GM19463 (cell line): ENCODE measurements around the gene ZNF593OS.

ENCODE experiments used
- ATAC-seq: cut with Tn5 transposase; IDR thresholded peaks from one replicate; pipeline ENCODE4 v1.9.1; 2021; ENCODE audit warnings: mild to moderate bottlenecking, moderate library complexity; ENCODE audit not compliant: unreplicated experiment

The ZNF593OS gene

DNA sequence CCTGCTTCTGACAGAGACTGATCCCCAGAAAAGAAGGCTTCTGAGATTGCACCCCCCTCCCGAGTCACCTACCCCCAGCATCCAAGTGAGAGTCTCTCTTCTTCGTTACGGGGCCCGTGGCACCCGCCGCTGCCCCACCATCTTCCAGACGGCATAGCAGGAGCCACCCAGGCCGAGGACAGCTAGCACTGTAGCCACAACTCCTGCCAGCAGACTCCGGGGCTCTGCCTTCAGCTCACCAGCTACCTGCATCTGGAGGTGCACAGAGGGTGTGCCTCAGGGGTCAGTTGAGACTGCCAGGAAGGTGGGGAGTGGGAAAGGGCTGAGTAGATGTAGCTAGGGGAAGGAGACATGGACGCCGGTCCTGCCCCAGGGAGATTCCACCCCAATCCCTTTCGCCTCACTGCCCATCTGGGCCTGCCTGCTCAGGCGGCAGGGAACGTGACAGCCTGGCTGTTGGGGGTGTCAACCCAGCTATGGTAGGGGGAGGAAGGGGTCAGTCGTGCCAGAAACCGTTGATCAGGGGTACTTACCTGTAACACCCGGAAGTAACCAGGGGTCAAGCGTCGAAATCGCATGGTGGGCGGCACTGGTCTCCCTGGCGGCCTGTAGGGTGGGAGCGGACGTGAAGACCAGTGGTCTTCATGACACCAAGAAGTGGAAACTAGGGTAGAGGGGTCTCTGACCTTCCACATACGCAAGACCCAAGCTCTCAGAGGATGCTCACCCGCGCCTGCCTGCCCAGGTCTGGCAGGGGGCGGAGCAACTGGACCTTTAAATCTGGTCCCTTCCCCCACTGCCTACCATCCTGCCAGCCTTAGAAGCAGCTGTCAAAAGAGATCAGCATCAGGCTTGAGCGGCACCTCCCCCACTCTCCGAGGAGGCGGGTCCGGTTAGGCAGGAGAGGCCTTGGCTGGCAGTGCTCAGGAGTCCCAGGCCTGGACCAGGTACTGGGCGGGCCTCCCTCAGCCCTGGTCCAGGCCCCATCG is at the start of gene ZNF593OS:
TSS of gene ZNF593OS (minus strand) at position 749 of the 989 bp plus-strand sequence. CDS start at position 578, 171 bp downstream.
- no peak for ATAC-seq

GRCh38 chr1:26221094-26221493 is 49.5 kb upstream of the ZNF593OS start:
- no peak for ATAC-seq

GRCh38 chr1:26220199-26220912 is 48.7 kb upstream of the ZNF593OS start:
- ATAC-seq, result no peak

DNA sequence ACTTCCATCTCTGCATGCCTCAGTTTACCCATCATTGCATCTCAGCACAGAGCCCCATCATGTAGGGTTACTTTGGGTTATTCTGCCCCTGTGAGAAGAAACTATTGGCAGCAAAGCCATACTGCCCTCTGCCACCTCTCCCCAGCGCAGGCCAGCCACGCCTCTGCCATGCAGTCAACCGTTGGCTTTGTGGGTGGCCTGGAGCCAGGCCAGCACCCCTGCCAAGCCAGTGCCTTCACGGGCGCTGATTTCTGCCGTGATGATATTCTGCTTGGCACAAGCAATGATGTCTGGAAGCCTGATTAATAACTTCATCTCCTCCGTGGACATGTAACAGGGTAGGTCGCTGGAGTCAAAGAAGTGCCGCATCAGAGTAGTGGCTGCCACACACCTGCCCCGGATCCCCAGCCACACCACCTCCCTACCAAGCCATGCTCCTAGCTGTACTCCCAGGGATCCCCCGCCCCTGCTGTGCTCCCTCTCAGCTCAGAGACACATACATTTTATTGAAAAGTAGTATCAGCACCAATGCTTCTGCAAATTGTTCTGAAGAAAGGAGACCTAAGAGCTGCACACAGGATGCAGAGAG is 47.4 kb upstream of the ZNF593OS start:
- no peak for ATAC-seq

GRCh38 chr1:26215246-26215645 is 43.6 kb upstream of the ZNF593OS start:
- ATAC-seq, result no peak

DNA sequence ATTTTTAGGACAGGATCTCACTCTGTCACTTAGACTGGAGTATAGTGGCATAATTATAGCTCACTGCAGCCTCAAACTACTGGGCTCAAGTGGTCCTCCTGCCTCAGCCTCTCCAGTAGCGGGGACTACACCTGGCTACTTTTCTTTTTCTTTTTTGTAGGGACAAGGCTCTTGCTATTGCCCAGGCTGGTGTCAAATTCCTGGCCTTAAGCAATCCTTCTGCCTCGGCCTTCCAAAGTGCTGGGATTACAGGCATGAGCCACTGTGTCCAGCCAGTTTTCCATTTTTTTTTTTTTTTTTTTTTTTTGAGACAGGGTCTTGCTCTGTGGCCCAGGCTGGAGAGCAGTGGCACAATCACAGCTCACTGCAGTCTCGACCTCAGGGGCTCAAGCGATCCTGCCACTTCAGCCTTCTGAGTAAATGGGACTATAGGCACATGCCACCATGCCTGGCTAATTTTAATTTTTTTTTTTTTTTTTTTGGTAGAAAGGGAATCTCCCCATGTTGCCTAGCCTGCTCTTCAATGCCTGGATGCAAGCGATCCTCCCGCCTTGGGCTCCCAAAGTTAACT is 41.8 kb upstream of the ZNF593OS start:
- ATAC-seq, result no peak

DNA sequence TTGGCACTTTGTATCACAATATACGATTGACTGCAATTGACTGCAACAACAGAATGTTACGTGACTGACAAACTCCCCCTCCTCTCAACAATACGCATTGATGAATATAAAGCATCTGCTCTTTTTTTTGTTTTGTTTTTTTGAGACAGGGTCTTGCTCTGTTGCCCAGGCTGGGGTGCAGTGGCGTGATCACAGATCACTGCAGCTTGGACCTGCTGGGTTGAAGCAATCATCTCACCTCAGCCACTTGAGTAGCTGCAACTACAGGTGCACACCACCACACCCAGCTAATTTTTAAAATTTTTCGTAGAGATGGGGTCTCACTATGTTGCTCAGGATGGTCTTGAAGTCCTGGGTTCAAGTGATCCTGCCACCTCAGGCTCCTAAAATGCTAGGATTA is 41.1 kb upstream of the ZNF593OS start:
- ATAC-seq, result no peak

- ATAC-seq, result no peak
Measured at GRCh38 chr1:26210147-26210870, 38.7 kb upstream of the ZNF593OS start.

GRCh38 chr1:26203642-26204318 is 32.1 kb upstream of the ZNF593OS start:
- no peak for ATAC-seq

- ATAC-seq, result no peak
Measured at GRCh38 chr1:26200413-26200812, 28.8 kb upstream of the ZNF593OS start.

- ATAC-seq, result no peak
Measured at GRCh38 chr1:26197813-26198212, 26.2 kb upstream of the ZNF593OS start.

- ATAC-seq, result no peak
Measured at GRCh38 chr1:26197301-26197700, 25.7 kb upstream of the ZNF593OS start.

GRCh38 chr1:26195805-26196204 is 24.2 kb upstream of the ZNF593OS start:
- no peak for ATAC-seq

- no peak for ATAC-seq
Measured at GRCh38 chr1:26191739-26192138, 20.1 kb upstream of the ZNF593OS start.

GRCh38 chr1:26190373-26190987 is 18.8 kb upstream of the ZNF593OS start, which contains the start of gene CATSPER4:
Gene CATSPER4 (plus strand): TSS chr1:26190602. CDS start chr1:26190628, 26 bp downstream.
- no peak for ATAC-seq

- ATAC-seq, result no peak
Measured at GRCh38 chr1:26189751-26190275, 18.2 kb upstream of the ZNF593OS start.

- ATAC-seq, result no peak
Measured at GRCh38 chr1:26189331-26189730, 17.7 kb upstream of the ZNF593OS start.

GRCh38 chr1:26188477-26188876 is 16.8 kb upstream of the ZNF593OS start:
- ATAC-seq, result no peak

- ATAC-seq, result no peak
Measured at GRCh38 chr1:26187882-26188281, 16.2 kb upstream of the ZNF593OS start.
